Fibroblast of mammary gland (primary cell): Measurements from ENCODE around the gene TMEM163.

ENCODE experiments used
- DNase-seq: peaks from one replicate; pipeline ENCODE4 v3.0.0-alpha.2; 2010; ENCODE audit warnings: low read depth
- H3K4me3 ChIP-seq: 2 replicates; pipeline ENCODE4 v1.5.1; 2011; ENCODE audit warnings: low read depth, mild to moderate bottlenecking, low read length, moderate library complexity; ENCODE audit not compliant: control insufficient read depth
- CTCF ChIP-seq: conservative IDR thresholded peaks from 2 replicates; pipeline ENCODE4 v1.5.1; 2011; ENCODE audit warnings: low read depth, low read length, inconsistent platforms; ENCODE audit not compliant: control insufficient read depth, insufficient read depth

TMEM163 gene

GRCh38 chr2:134667541-134667940 is 51.3 kb downstream of the TMEM163 start:
- H3K4me3 ChIP-seq, result no peak overlapping the region
- TF ChIP-seq CTCF, result no peak
- no peak for DNase-seq

- no peak overlapping the region for H3K4me3 ChIP-seq
- DNase-seq, result no peak
- TF ChIP-seq CTCF, result no peak
Observed at GRCh38 chr2:134667081-134667480, 51.7 kb downstream of the TMEM163 start.

GRCh38 chr2:134665727-134666506 is 52.9 kb downstream of the TMEM163 start:
- TF ChIP-seq CTCF, result no peak
- no peak overlapping the region for H3K4me3 ChIP-seq
- no peak for DNase-seq

- no peak overlapping the region for H3K4me3 ChIP-seq
- no peak for DNase-seq
- no peak for TF ChIP-seq CTCF
Observed at GRCh38 chr2:134663451-134664450, 55.0 kb downstream of the TMEM163 start.

- no peak overlapping the region for H3K4me3 ChIP-seq
- DNase-seq, result no peak
- no peak for TF ChIP-seq CTCF
Observed at GRCh38 chr2:134662751-134663150, 56.0 kb downstream of the TMEM163 start.

GRCh38 chr2:134660626-134661402 is 58.0 kb downstream of the TMEM163 start:
- TF ChIP-seq CTCF, result no peak
- no peak overlapping the region for H3K4me3 ChIP-seq
- no peak for DNase-seq
